HEK293 (cell line): ENCODE measurements around the gene VPS18.

Source experiments
- KLF9 ChIP-seq: fragments of 450-650 bp; formaldehyde crosslinking; IDR thresholded peaks from 2 replicates; pipeline ENCODE4 v1.5.1; 2016; ENCODE audit warnings: missing biosample characterization, missing genetic modification characterization, low read depth
- YY1 ChIP-seq: fragments of 450-650 bp; formaldehyde crosslinking; IDR thresholded peaks from 2 replicates; pipeline ENCODE4 v1.5.1; 2018; ENCODE audit warnings: missing biosample characterization, missing genetic modification characterization
- ZNF184 ChIP-seq: fragments of 450-650 bp; IDR thresholded peaks from 2 replicates; pipeline ENCODE4 v1.5.1; 2018; ENCODE audit warnings: missing biosample characterization, mild to moderate bottlenecking, missing genetic modification characterization
- ZNF514 ChIP-seq: fragments of 450-650 bp; formaldehyde crosslinking; IDR thresholded peaks from 2 replicates; pipeline ENCODE4 v1.5.1; 2016; ENCODE audit warnings: missing biosample characterization, missing genetic modification characterization
- TF ChIP-seq, protein P1 (sequence below): fragments of 450-650 bp; formaldehyde crosslinking; IDR thresholded peaks from 2 replicates; pipeline ENCODE4 v1.5.1; 2016; ENCODE audit warnings: missing biosample characterization, missing genetic modification characterization

- TF ChIP-seq KLF9 (tag by site-specific recombination) (no peak), ZNF514 (tag by site-specific recombination) (no peak), ZNF184 (tag by site-specific recombination) (no peak), YY1 (tag by site-specific recombination) (no peak)
- TF ChIP-seq, protein P1, sequence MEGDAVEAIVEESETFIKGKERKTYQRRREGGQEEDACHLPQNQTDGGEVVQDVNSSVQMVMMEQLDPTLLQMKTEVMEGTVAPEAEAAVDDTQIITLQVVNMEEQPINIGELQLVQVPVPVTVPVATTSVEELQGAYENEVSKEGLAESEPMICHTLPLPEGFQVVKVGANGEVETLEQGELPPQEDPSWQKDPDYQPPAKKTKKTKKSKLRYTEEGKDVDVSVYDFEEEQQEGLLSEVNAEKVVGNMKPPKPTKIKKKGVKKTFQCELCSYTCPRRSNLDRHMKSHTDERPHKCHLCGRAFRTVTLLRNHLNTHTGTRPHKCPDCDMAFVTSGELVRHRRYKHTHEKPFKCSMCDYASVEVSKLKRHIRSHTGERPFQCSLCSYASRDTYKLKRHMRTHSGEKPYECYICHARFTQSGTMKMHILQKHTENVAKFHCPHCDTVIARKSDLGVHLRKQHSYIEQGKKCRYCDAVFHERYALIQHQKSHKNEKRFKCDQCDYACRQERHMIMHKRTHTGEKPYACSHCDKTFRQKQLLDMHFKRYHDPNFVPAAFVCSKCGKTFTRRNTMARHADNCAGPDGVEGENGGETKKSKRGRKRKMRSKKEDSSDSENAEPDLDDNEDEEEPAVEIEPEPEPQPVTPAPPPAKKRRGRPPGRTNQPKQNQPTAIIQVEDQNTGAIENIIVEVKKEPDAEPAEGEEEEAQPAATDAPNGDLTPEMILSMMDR (tag by site-specific recombination) = no peak
Observed at GRCh38 chr15:40926659-40927494, 32.6 kb downstream of the VPS18 start.
